ENCODE measurements around the gene ZNF398. TPM values are rescaled to one million over a fixed set of nuclear protein-coding genes. Genes with fewer than 3 reads are reported as not detected.

Gene ZNF398
- total RNA-seq, 4 donors from 2014 or later, result 11.9 to 34.7 (median 26.5) TPM

DNA sequence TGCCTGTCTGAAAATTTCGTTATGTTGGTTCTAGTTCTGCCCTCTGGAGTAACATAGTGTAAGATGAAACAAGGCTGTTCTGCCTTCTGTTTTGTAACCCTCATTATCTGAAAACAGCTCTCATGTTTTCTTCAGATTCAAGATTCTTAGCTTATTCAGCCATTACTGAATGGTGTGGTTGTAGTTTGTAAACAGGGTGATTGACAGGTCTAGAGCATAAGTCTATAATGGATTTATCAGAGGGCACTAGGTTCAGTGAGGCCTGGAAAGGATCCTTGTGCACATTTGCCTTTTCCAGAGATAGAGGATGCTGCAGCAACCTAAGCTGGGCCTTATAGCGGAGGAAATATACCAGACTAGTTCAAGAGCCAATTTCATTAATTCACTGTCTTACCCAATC, 6.1 kb downstream of the ZNF398 start:
- H3K4me3 ChIP-seq, result no peak overlapping the region
- H3K4me1 ChIP-seq, result peaks cover 0 to 14% (median under 1%) of the 10 kb centered on the region in 4 donors
- H3K9me3 ChIP-seq, result no peaks in the 10 kb centered on the region
- TF ChIP-seq POLR2A (IDR thresholded peaks at IDR 0.05), result no peak
- TF ChIP-seq, protein P1, sequence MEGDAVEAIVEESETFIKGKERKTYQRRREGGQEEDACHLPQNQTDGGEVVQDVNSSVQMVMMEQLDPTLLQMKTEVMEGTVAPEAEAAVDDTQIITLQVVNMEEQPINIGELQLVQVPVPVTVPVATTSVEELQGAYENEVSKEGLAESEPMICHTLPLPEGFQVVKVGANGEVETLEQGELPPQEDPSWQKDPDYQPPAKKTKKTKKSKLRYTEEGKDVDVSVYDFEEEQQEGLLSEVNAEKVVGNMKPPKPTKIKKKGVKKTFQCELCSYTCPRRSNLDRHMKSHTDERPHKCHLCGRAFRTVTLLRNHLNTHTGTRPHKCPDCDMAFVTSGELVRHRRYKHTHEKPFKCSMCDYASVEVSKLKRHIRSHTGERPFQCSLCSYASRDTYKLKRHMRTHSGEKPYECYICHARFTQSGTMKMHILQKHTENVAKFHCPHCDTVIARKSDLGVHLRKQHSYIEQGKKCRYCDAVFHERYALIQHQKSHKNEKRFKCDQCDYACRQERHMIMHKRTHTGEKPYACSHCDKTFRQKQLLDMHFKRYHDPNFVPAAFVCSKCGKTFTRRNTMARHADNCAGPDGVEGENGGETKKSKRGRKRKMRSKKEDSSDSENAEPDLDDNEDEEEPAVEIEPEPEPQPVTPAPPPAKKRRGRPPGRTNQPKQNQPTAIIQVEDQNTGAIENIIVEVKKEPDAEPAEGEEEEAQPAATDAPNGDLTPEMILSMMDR (IDR thresholded peaks at IDR 0.05), result no peak
- no peak for DNase-seq
- no peak overlapping the region for H3K27ac ChIP-seq
- H3K36me3 ChIP-seq, result peaks cover 0 to 18% (median 0%) of the 10 kb centered on the region in 3 donors
- no peaks in the 10 kb centered on the region for H3K27me3 ChIP-seq

DNA sequence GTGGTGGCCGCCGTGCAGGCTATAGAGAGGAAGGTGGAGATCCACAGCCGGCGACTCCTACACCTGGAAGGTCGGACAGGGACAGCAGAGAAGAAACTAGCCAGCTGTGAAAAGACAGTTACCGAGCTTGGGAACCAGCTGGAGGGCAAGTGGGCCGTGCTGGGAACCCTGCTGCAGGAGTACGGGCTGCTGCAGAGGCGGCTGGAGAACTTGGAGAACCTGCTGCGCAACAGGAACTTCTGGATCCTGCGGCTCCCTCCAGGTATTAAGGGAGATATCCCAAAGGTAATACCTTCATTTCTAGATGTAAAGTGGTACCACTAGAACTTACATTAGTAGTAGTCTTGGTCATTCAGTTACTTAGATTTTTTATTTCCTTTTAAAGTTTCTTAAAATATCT, 6.8 kb downstream of the ZNF398 start:
- Histone ChIP-seq H3K27ac (no peak overlapping the region), H3K36me3 (peaks cover 0 to 20% (median 0%) of the 10 kb centered on the region in 3 donors), H3K27me3 (no peaks in the 10 kb centered on the region)

DNA sequence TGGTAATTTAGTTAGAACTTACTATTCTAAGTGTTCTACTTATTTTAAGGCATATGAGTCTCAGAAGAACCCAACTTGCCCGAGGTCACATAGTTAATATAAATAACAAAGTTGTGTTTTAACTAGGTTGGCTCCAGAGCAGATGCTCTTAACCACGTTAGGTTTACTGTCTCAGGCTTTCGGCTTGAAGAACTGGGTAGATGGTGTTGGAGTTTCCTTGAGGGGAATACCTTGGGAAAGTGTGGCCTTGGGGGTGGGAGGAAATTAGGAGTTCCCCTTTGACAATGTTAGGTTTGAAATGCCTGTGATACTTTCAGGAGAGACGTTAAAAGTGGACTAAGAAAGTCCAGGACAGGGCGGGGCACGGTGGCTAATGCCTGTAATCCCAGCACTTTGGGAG, 9.6 kb downstream of the ZNF398 start:
- H3K27me3 ChIP-seq, result no peaks in the 10 kb centered on the region
- DNase-seq, result no peak
- no peaks in the 10 kb centered on the region for H3K9me3 ChIP-seq
- H3K36me3 ChIP-seq, result peaks cover 0 to 31% (median 0%) of the 10 kb centered on the region in 3 donors
- no peak overlapping the region for H3K4me3 ChIP-seq
- H3K4me1 ChIP-seq, result no peaks in the 10 kb centered on the region
- no peak overlapping the region for H3K27ac ChIP-seq
- TF ChIP-seq, protein P1 (IDR thresholded peaks at IDR 0.05), result no peak
- no peak for TF ChIP-seq POLR2A (IDR thresholded peaks at IDR 0.05)

More for the DNA sequence above, 6.8 kb downstream of the ZNF398 start:
- peaks cover 0 to 7% (median 0%) of the 10 kb centered on the region in 4 donors for H3K4me1 ChIP-seq
- no peak overlapping the region for H3K4me3 ChIP-seq
- no peak for DNase-seq
- TF ChIP-seq, protein P1 (IDR thresholded peaks at IDR 0.05), result no peak
- TF ChIP-seq POLR2A (IDR thresholded peaks at IDR 0.05), result no peak
- no peaks in the 10 kb centered on the region for H3K9me3 ChIP-seq

DNA sequence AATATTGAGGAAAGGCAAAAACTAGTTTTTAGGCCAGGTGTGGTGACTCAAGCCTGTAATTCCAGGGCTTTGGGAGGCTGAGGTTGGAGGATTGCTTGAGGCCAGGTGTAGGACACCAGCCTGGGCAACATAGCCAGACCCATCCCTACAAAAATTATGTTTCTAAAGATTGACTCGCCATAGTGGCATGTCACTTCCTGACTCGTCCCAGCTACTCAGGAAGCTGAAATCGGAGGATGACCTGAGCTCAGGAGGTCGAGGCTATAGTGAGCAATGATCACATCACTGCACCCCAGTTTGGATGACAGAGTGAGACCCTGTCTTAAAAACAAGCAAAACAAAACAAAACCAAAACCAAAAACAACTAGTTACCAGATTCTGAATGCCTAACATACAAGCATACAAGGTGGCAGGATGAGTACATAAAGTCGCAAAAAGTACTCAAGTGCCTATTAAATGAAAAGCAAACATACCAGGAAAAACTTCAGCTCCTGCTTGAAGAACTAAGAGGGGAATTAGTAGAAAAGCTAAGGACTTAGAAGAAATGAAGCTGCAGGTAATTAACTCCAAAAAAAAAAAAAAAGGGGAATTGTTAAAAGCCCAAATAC, 14.1 kb downstream of the ZNF398 start:
- Histone ChIP-seq H3K4me1 (no peaks in the 10 kb centered on the region), H3K27me3 (no peaks in the 10 kb centered on the region), H3K9me3 (no peaks in the 10 kb centered on the region), H3K36me3 (peaks cover 0 to 39% (median 0%) of the 10 kb centered on the region in 3 donors), H3K27ac (no peak overlapping the region), H3K4me3 (no peak overlapping the region)
- no peak for TF ChIP-seq POLR2A (IDR thresholded peaks at IDR 0.05)
- TF ChIP-seq, protein P1 (IDR thresholded peaks at IDR 0.05), result no peak
- DNase-seq, result no peak

DNA sequence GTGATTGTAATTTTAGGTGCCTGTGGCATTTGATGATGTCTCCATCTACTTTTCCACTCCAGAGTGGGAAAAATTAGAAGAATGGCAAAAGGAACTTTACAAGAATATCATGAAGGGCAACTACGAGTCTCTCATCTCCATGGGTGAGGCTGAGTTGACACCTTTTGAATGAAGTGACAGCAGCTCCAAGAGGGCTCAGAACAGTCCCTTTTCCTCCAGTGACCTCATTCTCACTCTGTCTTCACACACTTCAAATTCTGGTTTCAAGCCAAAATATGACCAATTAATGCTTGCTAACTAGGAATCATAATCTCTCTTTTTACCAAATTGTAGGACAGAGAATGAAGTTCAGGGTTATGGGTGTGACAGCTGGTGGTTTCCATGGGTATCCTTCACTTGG, 18.9 kb downstream of the ZNF398 start:
- Histone ChIP-seq H3K27me3 (no peaks in the 10 kb centered on the region), H3K36me3 (peaks cover 0 to 64% (median 3%) of the 10 kb centered on the region in 3 donors), H3K4me3 (no peak overlapping the region), H3K4me1 (no peaks in the 10 kb centered on the region), H3K9me3 (no peaks in the 10 kb centered on the region), H3K27ac (no peak overlapping the region)
- no peak for DNase-seq
- no peak for TF ChIP-seq POLR2A (IDR thresholded peaks at IDR 0.05)

DNA sequence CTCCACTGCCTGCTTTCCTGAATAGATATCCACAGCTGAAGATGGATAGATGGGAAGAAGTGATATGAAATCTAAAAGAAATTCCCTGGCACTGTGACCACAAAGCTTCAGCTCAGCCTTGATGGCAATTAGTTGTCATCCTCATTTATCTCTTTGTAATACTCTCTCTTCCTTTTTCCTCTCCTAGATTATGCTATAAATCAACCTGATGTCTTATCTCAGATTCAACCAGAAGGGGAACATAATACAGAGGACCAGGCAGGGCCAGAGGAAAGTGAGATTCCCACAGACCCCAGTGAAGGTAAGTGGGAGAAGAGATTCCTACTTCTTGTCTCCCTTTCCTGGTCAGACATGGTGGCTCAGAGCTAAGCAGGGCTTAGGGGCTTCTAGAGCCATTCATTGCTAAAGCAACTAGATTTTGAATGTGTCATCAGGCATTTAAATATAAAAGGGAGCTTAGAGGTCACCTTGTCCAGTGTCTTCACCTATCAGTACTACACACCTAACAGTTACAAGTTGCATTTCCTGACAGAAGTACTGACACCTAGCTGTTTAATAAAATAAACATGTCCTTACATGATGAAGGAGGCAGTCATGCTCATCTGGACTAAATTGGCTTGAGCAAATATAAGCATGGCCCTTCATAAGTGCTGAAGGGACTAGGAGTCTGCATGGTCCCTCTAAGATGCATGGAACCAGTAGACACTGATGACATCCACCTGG, 19.5 kb downstream of the ZNF398 start:
- H3K27ac ChIP-seq, result no peak overlapping the region
- no peak for DNase-seq
- H3K9me3 ChIP-seq, result no peaks in the 10 kb centered on the region
- no peaks in the 10 kb centered on the region for H3K4me1 ChIP-seq
- H3K27me3 ChIP-seq, result no peaks in the 10 kb centered on the region
- no peak for TF ChIP-seq POLR2A (IDR thresholded peaks at IDR 0.05)
- TF ChIP-seq, protein P1 (IDR thresholded peaks at IDR 0.05), result no peak
- H3K36me3 ChIP-seq, result peaks cover 0 to 66% (median 3%) of the 10 kb centered on the region in 3 donors
- H3K4me3 ChIP-seq, result no peak overlapping the region
